Measurements from ENCODE around the gene TTC6.

GRCh38 chr14:37608649-37609048 is 13.2 kb downstream of the TTC6 start:
- TF ChIP-seq FOS (IDR thresholded peaks at IDR 0.05; ENCODE audit: low read depth, low read length) (no peak), POLR2A (IDR thresholded peaks at IDR 0.05; ENCODE audit: low read depth, low read length) (no peak), ELK1 (IDR thresholded peaks at IDR 0.05; ENCODE audit: borderline replicate concordance, low read depth, low read length) (no peak), CTCF (conservative IDR thresholded peaks at IDR 0.05; ENCODE audit: low read depth, low read length) (no peak), RCOR1 (IDR thresholded peaks at IDR 0.05; ENCODE audit: insufficient replicate concordance, low read length) (no peak), RFX5 (IDR thresholded peaks at IDR 0.05; ENCODE audit: low read depth, low read length) (no peak), BHLHE40 (IDR thresholded peaks at IDR 0.05; ENCODE audit: low read depth, low read length) (no peak), SMC3 (IDR thresholded peaks at IDR 0.05; ENCODE audit: low read depth, low read length) (no peak), RAD21 (IDR thresholded peaks at IDR 0.05; ENCODE audit: low read length) (no peak), MAFK (IDR thresholded peaks at IDR 0.05; ENCODE audit: low read depth, low read length) (no peak), USF2 (IDR thresholded peaks at IDR 0.05; ENCODE audit: low read depth, low read length) (no peak), NFE2L2 (IDR thresholded peaks at IDR 0.05; ENCODE audit: low read depth, low read length) (no peak)

Measured in IMR-90 (cell line).